ENCODE measurements around the gene TMPRSS13. TPM values are rescaled to one million over a fixed set of nuclear protein-coding genes. Genes with fewer than 3 reads are reported as not detected.

TMPRSS13 gene
- total and polyA plus RNA-seq, 2 of the 13 experiments (the other 11 are each of a cell fraction or from before 2014, with no cell fraction given), result not detected

DNA sequence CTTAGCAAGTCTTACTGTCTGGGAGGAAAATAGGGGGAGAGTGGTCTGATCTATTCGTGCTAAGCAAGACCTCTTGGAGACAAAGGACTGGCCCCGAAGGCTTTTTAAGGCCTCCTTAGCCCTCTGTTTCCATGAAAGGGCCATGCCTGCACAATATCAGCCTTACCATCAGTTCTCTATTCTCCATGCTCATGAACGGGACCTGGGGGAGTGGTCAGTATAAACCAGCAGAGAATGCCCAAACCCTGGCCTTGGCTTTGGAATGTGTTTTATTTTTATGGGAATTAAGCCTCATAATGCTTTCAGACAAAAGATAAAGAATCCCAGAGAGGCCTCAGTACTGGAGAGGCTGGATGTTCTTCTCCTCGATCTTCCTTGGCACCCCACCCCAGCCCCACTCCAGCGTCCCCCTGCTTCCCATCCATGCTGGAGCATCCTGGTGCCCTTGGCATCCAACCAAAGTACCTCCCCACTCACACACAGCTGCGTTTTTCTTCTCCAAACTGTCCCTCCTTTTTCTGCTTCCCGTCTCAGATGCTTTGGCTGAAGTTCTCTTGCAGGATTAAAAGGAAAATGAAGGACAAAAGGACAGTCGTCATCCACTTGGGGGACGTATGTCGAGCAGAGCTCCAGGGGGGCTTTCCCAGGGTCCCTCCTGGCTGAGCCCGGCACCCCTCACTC is 71.3 kb downstream of the TMPRSS13 start:
- Histone ChIP-seq H3K4me1 (ENCODE audit: insufficient read depth, low read length) (no peaks in the 10 kb centered on the region), H3K36me3 (replicated peaks in 1 of 2; ENCODE audit: control insufficient read depth in 1 of 2, insufficient read depth in 2 of 2, low read length in 2 of 2) (no peaks in the 10 kb centered on the region), H4K20me1 (ENCODE audit: insufficient read depth, low read length) (no peaks in the 10 kb centered on the region), H3K9ac (ENCODE audit: insufficient read depth, low read depth, low read length) (no peak overlapping the region), H3K4me2 (ENCODE audit: low read depth, low read length) (no peak overlapping the region), H3K4me3 (replicated peaks in 1 of 3; ENCODE audit: insufficient read depth in 1 of 3, low read depth in 2 of 3, low read length in 3 of 3) (no peak overlapping the region), H3K9me3 (ENCODE audit: low read length) (no peaks in the 10 kb centered on the region), H2AFZ (ENCODE audit: low read length) (no peak overlapping the region), H3K27ac (ENCODE audit: extremely low read length, insufficient read depth, low read length) (no peak overlapping the region), H3K79me2 (ENCODE audit: insufficient read depth, low read length) (no peaks in the 10 kb centered on the region), H3K27me3 (ENCODE audit: control insufficient read depth in 1 of 2, insufficient read depth in 2 of 2, low read length in 2 of 2) (peaks cover 5 to 68% of the 10 kb centered on the region in 2 experiments; a peak in 4 of 5 replicates)
- no peak for FAIRE-seq
- no peak for DNase-seq (ENCODE audit: low spot score)
- ATAC-seq, result no peak
- CTCF ChIA-PET (ENCODE audit: low intra/inter-chr PET ratio, low total read pairs), result no interaction called here
- WGBS (ENCODE audit: low lambda C conversion rate), result 3% methylated on average over 11 of the region's 11 CpGs
- POLR2A ChIA-PET, result no interaction called here
- intact Hi-C loops (cut with micrococcal nuclease; ENCODE audit: unreplicated experiment) (no loop called here), in situ Hi-C loops (cut with HindIII; ENCODE audit: extremely low pct_ligation_motif_present, low pct_unique_long_range_greater_than_20kb) (no loop called here)
- no TSS peak for BruUV-seq (replicated peaks)
- TF ChIP-seq BRF2 (CRISPR knock-in tag; IDR thresholded peaks at IDR 0.05), result no peak
- no peak for TF ChIP-seq ZNF547 (CRISPR knock-in tag; IDR thresholded peaks at IDR 0.05)
- TF ChIP-seq STAG1 (CRISPR knock-in tag; IDR thresholded peaks at IDR 0.05), result no peak
- no peak for TF ChIP-seq ZNF430 (CRISPR knock-in tag; IDR thresholded peaks at IDR 0.05)
- no peak for TF ChIP-seq ZKSCAN5 (CRISPR knock-in tag; IDR thresholded peaks at IDR 0.05)
- no peak for TF ChIP-seq WIZ (CRISPR knock-in tag; IDR thresholded peaks at IDR 0.05)
- no peak for TF ChIP-seq FUBP1 (CRISPR knock-in tag; IDR thresholded peaks at IDR 0.05; ENCODE audit: borderline replicate concordance)
- no peak for TF ChIP-seq JUN (CRISPR knock-in tag; IDR thresholded peaks at IDR 0.05)
- no peak for TF ChIP-seq AFF4 (CRISPR knock-in tag; IDR thresholded peaks at IDR 0.05)
- no peak for TF ChIP-seq FOXO4 (CRISPR knock-in tag; conservative IDR thresholded peaks at IDR 0.05)
- no peak for TF ChIP-seq ZNF691 (CRISPR knock-in tag; IDR thresholded peaks at IDR 0.05; ENCODE audit: borderline replicate concordance, low read depth)
- no peak for TF ChIP-seq ZNF549 (CRISPR knock-in tag; IDR thresholded peaks at IDR 0.05)
- TF ChIP-seq KLF16 (CRISPR knock-in tag; IDR thresholded peaks at IDR 0.05), result no peak
- no peak for TF ChIP-seq ZNF670 (CRISPR knock-in tag; IDR thresholded peaks at IDR 0.05; ENCODE audit: borderline replicate concordance)

Measured in HepG2 (cell line).